GM18519 (cell line): ENCODE measurements around the gene C11orf54.

Source experiments
- ATAC-seq: cut with Tn5 transposase; IDR thresholded peaks from one replicate; pipeline ENCODE4 v1.9.1; 2021; ENCODE audit warnings: mild to moderate bottlenecking, moderate library complexity; ENCODE audit not compliant: unreplicated experiment, low FRiP score

Gene C11orf54

DNA sequence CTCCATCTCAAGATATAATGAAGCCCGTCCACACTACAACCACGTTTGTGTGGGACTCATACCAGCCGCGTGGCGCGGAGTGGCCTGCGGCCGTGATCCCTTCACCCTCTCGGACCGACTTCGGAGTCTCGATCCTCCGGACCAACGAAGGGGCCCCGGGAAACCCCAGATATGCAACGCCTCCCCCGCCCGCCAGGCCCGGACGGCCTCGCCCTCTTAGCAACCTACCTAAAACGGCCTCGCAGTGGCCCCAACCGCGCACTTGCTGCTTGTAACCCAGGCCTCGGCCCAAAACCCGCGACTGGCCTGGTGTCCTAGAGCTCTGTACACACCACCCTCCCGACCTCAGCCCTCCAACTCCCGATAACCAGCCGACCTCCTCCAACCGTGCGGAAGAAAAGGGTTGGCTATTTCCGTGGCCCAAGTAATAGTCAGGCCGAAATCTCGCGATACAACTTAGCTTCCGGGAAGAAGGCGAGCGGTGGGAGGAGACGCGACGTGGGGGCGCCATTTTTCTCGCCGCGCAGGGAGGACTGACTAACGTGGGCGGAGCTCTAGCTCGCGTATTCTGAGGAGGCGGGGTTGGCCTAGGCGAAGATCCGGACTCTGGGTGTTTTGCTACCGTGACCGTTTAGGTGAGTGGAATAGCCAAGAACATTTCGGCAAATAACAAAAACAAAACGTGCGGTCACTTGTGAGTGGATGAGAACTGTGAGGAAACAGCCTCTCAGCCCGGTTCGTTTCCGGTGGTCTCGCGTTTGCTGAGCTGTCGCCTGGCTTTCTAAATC lies at the start of gene C11orf54, which contains the start of gene TAF1D:
Gene C11orf54, plus strand, starts transcription at position 579 of the 788 bp plus-strand sequence. CDS start 5,722 bp downstream, outside the sequence.
Gene TAF1D, minus strand, starts transcription at position 402 of the 788 bp plus-strand sequence. CDS start 2,191 bp downstream, outside the sequence.
- ATAC-seq: peak; percentile 76

DNA sequence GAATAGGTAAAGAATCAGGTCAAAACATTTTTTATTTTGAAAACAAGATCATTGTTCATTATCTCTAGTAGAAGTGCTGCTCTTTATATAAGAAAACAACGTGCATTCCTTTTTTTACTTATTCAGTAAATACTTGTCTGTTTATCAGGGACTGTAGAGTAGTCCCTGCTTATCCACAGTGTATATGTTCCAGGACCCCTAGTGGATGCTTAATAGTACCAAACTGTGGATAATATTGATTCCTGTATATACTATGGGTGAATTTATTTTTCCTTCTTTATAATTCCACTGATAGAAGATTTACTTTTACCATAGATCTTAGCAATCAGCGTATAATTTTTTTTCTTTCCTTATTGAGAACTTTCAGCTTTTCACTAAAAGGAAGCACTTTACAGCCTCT lies 47.4 kb upstream of the C11orf54 start:
- ATAC-seq: no peak

GRCh38 chr11:93694557-93694956 lies 46.9 kb upstream of the C11orf54 start:
- ATAC-seq: no peak

DNA sequence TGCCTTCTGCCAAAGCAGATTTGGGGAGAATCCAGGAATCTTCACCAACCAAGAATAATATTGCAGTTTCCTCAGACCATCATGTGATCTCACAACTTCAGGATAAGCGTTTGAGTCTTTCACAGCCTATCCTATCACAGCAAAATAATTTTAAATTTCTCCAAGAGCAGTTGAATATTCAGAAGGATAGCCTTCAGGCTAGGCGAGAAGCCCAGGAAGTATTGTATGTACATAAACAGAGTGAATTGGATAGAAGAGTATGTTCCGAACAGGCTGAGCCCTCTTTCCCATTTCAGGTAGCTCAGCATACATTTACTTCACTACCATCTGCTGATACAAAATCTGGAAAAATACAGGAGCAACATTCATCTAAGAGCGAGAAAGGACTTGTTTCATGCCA lies 43.9 kb upstream of the C11orf54 start:
- ATAC-seq: no peak

- ATAC-seq: no peak
Measured at GRCh38 chr11:93700830-93701229, 40.6 kb upstream of the C11orf54 start.

DNA sequence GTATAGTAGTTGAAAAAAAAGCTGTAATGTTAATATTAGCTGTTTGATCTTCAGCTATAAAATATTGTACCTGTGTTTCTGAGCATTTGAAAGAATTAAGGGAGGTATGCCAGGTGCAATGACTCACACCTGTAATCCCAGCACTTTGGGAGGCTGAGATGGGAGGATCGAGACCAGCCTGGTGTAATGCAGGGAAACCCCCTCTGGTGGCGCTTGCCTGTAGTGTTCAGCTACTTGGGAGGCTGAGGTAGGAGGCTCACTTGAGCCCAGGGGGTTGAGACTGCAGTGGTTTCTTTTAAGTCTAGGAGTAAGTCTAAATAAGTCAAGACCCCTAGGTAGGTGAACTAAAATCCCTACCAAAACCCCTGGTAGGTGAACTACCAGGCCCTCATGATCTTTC lies 37.2 kb upstream of the C11orf54 start:
- no peak for ATAC-seq

GRCh38 chr11:93710239-93710638 lies 31.2 kb upstream of the C11orf54 start:
- no peak for ATAC-seq

- ATAC-seq: no peak
Measured at GRCh38 chr11:93712678-93713077, 28.8 kb upstream of the C11orf54 start.

DNA sequence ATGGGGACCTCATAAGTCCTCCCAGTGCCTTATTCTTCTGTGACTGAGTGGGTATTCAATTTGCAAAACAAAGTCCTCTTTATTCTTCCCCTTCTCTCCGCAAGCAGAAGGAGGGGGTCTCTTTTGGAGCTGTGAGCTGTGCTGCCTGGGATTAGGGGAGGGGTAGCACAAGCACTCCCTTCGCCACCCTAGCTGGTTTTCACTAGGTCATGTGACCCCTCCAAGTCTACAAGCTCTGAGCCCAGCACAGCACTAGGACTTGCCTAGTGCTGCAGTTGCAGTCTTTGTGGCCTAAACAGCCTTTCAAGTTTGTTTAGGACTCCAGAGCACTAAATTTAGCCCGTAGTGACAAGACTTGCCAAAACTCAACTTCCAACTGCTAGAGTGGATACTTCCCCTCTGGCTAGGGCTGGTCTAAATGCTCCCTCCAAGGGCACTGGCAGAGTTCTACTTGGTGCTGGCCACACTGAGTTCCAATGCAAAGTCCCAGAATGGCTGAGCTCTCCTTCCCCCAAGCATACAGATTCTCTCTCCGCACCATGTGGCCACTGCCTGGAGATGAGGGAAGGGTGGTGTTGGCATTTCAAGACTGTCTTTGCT lies 25.6 kb upstream of the C11orf54 start:
- no peak for ATAC-seq

- no peak for ATAC-seq
Measured at GRCh38 chr11:93717501-93717900, 24.0 kb upstream of the C11orf54 start.

- ATAC-seq: peak; percentile 92
Measured at GRCh38 chr11:93718057-93718563, 23.4 kb upstream of the C11orf54 start.

- ATAC-seq: no peak
Measured at GRCh38 chr11:93719310-93719709, 22.2 kb upstream of the C11orf54 start.

- no peak for ATAC-seq
Measured at GRCh38 chr11:93720522-93720921, 20.9 kb upstream of the C11orf54 start.

GRCh38 chr11:93724089-93724488 lies 17.4 kb upstream of the C11orf54 start:
- ATAC-seq: no peak

DNA sequence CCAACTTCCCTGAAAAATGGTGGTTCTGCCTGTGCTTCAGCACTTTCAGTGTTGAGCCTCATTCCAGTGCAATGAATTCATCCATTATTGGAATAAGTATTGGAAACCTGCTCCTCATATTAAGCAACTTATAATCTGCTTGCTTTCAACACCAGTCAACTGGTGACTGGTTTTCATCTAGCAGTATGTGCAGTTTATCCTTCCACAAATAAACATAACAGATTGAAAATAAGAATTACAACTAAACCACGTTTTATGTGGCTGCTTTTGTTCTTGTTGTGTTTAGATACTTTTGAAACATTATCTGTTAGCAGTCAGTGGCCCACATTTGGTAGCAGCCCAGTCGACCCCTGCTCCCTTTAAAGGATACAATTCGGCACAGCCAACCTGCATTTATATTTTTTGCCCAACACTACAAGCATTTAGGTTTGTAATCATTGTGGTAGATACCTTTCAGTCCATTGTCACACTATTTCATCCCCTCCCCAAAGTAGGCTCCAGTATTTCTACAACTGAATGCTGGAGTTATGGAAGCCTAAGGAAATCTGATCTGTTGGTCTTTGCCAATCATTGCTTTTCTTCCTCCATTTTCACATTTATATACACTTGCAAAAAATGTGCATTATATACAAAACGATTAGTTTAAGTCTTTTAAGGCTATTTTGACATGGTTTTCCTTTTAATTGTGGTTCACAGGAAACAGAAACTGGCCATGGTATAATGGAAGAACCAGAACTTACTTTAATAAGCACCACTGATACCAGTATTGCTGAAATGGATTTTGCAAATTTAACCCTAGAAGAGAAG lies 13.3 kb upstream of the C11orf54 start:
- no peak for ATAC-seq

GRCh38 chr11:93728792-93729128 lies 12.7 kb upstream of the C11orf54 start:
- no peak for ATAC-seq

DNA sequence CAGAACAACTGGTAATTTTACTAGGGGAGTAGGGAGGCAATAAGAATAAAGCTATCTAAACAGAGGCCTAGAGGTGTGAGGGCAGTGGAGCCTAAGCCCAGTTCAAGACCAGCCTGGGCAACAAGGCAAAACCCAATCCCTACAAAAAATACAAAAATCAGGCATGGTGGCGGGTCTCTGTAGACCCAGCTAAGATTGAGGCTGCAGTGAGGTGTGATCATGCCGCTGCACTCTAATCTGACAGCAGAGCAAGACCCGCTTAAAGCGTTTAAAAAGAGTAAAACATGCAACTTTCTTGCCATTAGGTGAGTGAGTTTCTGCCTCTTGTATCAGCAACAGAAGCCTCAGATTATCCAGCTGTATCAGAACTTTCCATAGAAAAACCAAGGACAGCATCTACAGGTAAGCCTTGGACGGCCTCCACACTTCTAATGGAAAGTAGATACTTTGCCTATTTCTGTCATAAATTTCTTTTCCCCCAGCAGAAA lies 12.3 kb upstream of the C11orf54 start:
- no peak for ATAC-seq

- no peak for ATAC-seq
Measured at GRCh38 chr11:93730108-93731107, 11.1 kb upstream of the C11orf54 start.

GRCh38 chr11:93732237-93732892 lies 9.1 kb upstream of the C11orf54 start:
- no peak for ATAC-seq
